Measurements from ENCODE around the gene CFAP161. TPM values are rescaled to one million over a fixed set of nuclear protein-coding genes. Genes with fewer than 3 reads are reported as not detected.

CFAP161 gene
- total and polyA plus RNA-seq, 12 donors = 0.10 to 0.50 (median 0.37) TPM; not detected in 8

- no peaks in the 10 kb centered on the region for H3K36me3 ChIP-seq (replicated peaks in 1 of 2)
- no peak for TF ChIP-seq POLR2A (IDR thresholded peaks at IDR 0.05)
- TF ChIP-seq CTCF (IDR thresholded peaks at IDR 0.05) = no peak
- peak; percentile 48 to 78 (median 72) for DNase-seq
- no peaks in the 10 kb centered on the region for H3K9me3 ChIP-seq (replicated peaks in 1 of 3)
- no peaks in the 10 kb centered on the region for H3K27me3 ChIP-seq
- H3K27ac ChIP-seq = peak overlapping the region in 4 of 5 donors; percentile 1 to 84 (median 66)
- intact Hi-C loops (cut with DNase I) = no loop called here
- 13 to 18% (median 16%) methylated on average over 5 of the region's 5 CpGs for WGBS, 4 donors
- H3K4me3 ChIP-seq = peak overlapping the region in 1 of 4 donors; percentile 22
- peaks cover 8 to 13% of the 10 kb centered on the region in 2 donors for H3K4me1 ChIP-seq (replicated peaks in 1 of 2)
These were observed 41.5 kb upstream of the CFAP161 start for GRCh38 chr15:81092559-81092902.

- no peak for DNase-seq
- H3K9me3 ChIP-seq (replicated peaks in 1 of 3) = no peaks in the 10 kb centered on the region
- TF ChIP-seq POLR2A (IDR thresholded peaks at IDR 0.05) = no peak
- TF ChIP-seq CTCF (IDR thresholded peaks at IDR 0.05) = no peak
- H3K27ac ChIP-seq = no peak overlapping the region
- H3K36me3 ChIP-seq (replicated peaks in 1 of 2) = no peaks in the 10 kb centered on the region
- H3K4me3 ChIP-seq = no peak overlapping the region
- H3K27me3 ChIP-seq = no peaks in the 10 kb centered on the region
- intact Hi-C loops (cut with DNase I) = no loop called here
- H3K4me1 ChIP-seq (replicated peaks in 1 of 2) = peaks cover 8 to 16% of the 10 kb centered on the region in 2 donors
- WGBS, 4 donors = 92 to 97% (median 95%) methylated on average over 5 of the region's 5 CpGs
These were observed 40.1 kb upstream of the CFAP161 start for GRCh38 chr15:81093961-81094360.

- intact Hi-C loops (cut with DNase I) = no loop called here
- TF ChIP-seq POLR2A (IDR thresholded peaks at IDR 0.05) (no peak), CTCF (IDR thresholded peaks at IDR 0.05) (no peak)
- Histone ChIP-seq H3K36me3 (replicated peaks in 1 of 2) (no peaks in the 10 kb centered on the region), H3K4me3 (no peak overlapping the region), H3K9me3 (replicated peaks in 1 of 3) (no peaks in the 10 kb centered on the region), H3K4me1 (replicated peaks in 1 of 2) (peaks cover 8 to 23% of the 10 kb centered on the region in 2 donors), H3K27ac (peak overlapping the region in 1 of 5 donors; percentile 4), H3K27me3 (no peaks in the 10 kb centered on the region)
- DNase-seq = no peak
- WGBS, 4 donors = 65 to 70% (median 67%) methylated on average over 12 of the region's 12 CpGs
These were observed 38.2 kb upstream of the CFAP161 start for GRCh38 chr15:81095690-81096365.

GRCh38 chr15:81096398-81096797, 37.7 kb upstream of the CFAP161 start:
- H3K27ac ChIP-seq = no peak overlapping the region
- H3K4me3 ChIP-seq = no peak overlapping the region
- H3K9me3 ChIP-seq (replicated peaks in 1 of 3) = no peaks in the 10 kb centered on the region
- H3K27me3 ChIP-seq = no peaks in the 10 kb centered on the region
- no peak for DNase-seq
- intact Hi-C loops (cut with DNase I) = no loop called here
- peaks cover 8 to 23% of the 10 kb centered on the region in 2 donors for H3K4me1 ChIP-seq (replicated peaks in 1 of 2)
- no peaks in the 10 kb centered on the region for H3K36me3 ChIP-seq (replicated peaks in 1 of 2)
- no peak for TF ChIP-seq CTCF (IDR thresholded peaks at IDR 0.05)
- no peak for TF ChIP-seq POLR2A (IDR thresholded peaks at IDR 0.05)
- 78 to 85% (median 82%) methylated on average over 6 of the region's 6 CpGs for WGBS, 4 donors
